ENCODE results near the gene MRPL4. TPM values are rescaled to one million over a fixed set of nuclear protein-coding genes. Genes with fewer than 3 reads are reported as not detected.

The MRPL4 gene
- 100 to 1,000 TPM in 1 of 2 experiments, 10 to 100 TPM in 1; 85.4 to 112 TPM for total RNA-seq

- Mint-ChIP-seq H3K36me3 (peaks cover 27% of the 10 kb centered on the region), H3K4me3 (peak within 1 kb of the TSS; percentile 99), H3K4me1 (peaks cover 37% of the 10 kb centered on the region), H3K27me3 (no peaks in the 10 kb centered on the region), H3K9me3 (ENCODE audit: low read depth) (no peaks in the 10 kb centered on the region), H3K27ac (peak within 1 kb of the TSS; percentile 96)
- DNase-seq (peak; percentile 99), ATAC-seq (peak; percentile 98)
- CTCF ChIA-PET = interaction anchor here (0.8 to 14.8 kb wide), 11 partner anchors 16 to 319 kb away, joined by 3 to 339 read pairs (median 6); partner anchors contain the start of genes ICAM1 and S1PR2
Measured at GRCh38 chr19:10251792-10252694, at the start of gene MRPL4. Gene MRPL4 (plus strand): TSS chr19:10252214. CDS start chr19:10252254, 40 bp downstream.

DNA sequence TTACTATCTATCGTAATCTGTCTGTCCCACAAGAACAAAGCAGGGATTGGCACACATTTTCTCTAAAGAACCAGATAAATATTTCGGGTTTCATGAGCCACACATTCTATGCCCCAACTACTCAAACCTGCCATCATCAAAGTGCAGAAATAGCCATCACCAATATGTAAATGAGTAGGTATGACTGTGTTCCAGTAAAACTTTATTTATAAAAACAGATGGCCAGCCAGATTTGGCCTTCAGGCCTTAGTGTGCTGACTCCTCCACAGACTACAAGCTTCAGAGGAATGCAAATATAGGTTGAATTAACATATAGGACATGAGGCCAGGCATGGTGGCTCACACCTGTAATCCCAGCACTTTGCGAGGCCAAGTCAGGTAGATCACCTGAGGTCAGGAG is 48.3 kb upstream of the MRPL4 start:
- Mint-ChIP-seq H3K27ac (no peak overlapping the region), H3K4me3 (no peak overlapping the region)
- CTCF ChIA-PET = no interaction called here

DNA sequence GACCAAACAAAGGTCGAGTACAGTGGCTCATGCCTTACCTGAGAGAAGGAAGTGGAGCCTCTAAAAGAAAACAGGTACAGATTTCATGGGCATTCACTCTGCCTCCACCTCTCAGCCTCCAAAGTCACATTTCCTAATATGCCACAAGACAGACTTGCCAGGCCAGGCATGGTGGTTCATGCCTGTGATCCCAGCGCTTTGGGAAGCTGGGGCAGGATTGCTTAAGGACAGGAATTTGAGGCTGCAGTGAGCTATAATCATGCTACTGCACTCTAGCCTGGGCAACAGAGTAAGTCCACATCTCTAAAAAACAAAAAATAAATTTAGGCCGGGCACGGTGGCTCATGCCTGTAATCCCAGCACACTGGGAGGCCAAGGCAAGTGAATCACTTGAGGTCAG is 46.4 kb upstream of the MRPL4 start:
- CTCF ChIA-PET = interaction anchor here (0.7 to 1.6 kb wide), 4 partner anchors 14 to 834 kb away, joined by 3 to 6 read pairs (median 4); no protein-coding TSS in a partner anchor
- Mint-ChIP-seq H3K4me1 (peaks cover 8% of the 10 kb centered on the region), H3K27me3 (no peaks in the 10 kb centered on the region), H3K4me3 (no peak overlapping the region), H3K36me3 (no peaks in the 10 kb centered on the region), H3K9me3 (ENCODE audit: low read depth) (peaks cover 3% of the 10 kb centered on the region), H3K27ac (no peak overlapping the region)
- DNase-seq (no peak), ATAC-seq (no peak)

More for the DNA sequence above, 48.3 kb upstream of the MRPL4 start:
- no peaks in the 10 kb centered on the region for H3K27me3 Mint-ChIP-seq
- H3K9me3 Mint-ChIP-seq (ENCODE audit: low read depth) = peaks cover 3% of the 10 kb centered on the region
- no peaks in the 10 kb centered on the region for H3K36me3 Mint-ChIP-seq
- peaks cover 16% of the 10 kb centered on the region for H3K4me1 Mint-ChIP-seq
- no peak for DNase-seq
- no peak for ATAC-seq

DNA sequence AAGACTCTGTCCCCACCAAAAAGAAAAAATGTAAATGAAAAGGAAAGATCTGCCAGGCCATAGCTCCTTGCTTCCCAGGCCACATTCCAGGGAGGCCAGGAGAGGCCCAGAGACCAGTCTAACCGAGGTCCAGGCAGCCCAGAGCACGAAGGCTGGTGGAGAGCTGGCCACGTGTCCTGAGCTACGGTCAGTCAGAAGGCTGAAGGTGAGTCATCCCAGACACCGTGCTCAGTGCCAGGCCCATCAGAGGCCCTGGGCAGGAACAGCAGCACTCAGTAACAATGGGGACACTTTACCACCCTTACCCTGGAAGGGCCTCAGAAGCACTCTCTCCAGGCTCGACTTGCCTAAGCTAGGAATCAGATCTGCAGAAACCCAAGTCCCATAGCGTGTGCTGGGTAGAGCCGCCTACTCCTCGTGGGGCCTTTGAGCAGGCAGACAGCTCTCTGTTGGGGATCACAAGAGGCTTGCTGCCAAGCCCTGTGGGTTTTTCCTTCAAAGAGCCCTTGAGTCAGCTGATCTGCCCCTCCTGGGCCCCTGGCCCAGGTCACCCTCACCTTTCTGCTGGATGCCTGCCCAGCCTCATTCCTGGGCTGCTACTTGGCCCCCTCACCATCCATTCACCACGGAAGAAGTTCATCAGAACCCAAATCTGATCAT is 45.7 kb upstream of the MRPL4 start:
- Mint-ChIP-seq H3K27ac (no peak overlapping the region), H3K9me3 (ENCODE audit: low read depth) (peaks cover 3% of the 10 kb centered on the region), H3K27me3 (peaks cover 2% of the 10 kb centered on the region), H3K4me3 (no peak overlapping the region), H3K36me3 (no peaks in the 10 kb centered on the region), H3K4me1 (peaks cover 8% of the 10 kb centered on the region)
- ATAC-seq (no peak), DNase-seq (no peak)
- CTCF ChIA-PET = interaction anchor here (0.7 to 1.6 kb wide), 5 partner anchors 13 to 835 kb away, joined by 3 to 7 read pairs (median 5); no protein-coding TSS in a partner anchor

DNA sequence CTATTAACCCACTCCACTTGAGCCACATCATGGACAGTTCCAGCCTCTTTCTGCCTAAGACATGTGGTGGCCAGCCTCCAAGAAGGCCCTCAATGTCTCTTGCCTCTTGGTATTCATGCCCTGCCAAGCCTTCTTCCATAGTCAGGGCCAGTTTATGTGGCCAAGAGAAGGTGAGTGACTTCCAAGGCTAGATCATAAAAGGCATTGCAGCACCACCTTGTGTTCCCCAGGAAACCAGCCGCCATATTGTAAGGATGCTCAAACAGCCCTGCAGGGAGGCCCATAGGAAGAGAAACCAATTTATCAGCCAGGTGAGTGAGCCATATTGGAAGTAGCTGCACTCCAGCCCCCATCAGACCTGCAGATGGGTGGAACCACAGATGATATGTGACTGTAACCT is 45.0 kb upstream of the MRPL4 start:
- Mint-ChIP-seq H3K36me3 (no peaks in the 10 kb centered on the region), H3K27ac (no peak overlapping the region), H3K9me3 (ENCODE audit: low read depth) (peaks cover 3% of the 10 kb centered on the region)

DNA sequence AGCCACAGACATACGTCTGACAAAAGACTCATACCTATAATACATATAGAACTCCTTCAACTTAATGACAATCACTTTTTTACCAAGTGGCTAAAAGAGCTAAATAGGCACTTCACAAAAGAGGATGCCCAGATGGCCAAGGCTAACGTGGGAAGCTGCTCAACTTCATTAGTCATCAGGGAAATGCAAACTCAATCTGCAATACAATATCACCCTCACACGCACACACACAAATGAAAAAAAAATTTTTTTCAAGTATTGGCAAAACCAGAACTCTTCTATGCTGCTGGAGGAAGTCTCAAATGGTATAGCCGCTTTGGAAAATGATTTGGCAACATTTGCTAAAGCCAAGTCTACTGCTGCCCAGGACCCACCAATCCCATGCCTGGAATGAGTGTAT is 42.7 kb upstream of the MRPL4 start:
- Mint-ChIP-seq H3K4me3 (no peak overlapping the region), H3K4me1 (peaks cover 8% of the 10 kb centered on the region), H3K36me3 (no peaks in the 10 kb centered on the region), H3K27ac (no peak overlapping the region), H3K27me3 (peaks cover 2% of the 10 kb centered on the region), H3K9me3 (ENCODE audit: low read depth) (peaks cover 3% of the 10 kb centered on the region)
- no peak for ATAC-seq
- no peak for DNase-seq
- CTCF ChIA-PET = interaction anchor here (0.6 to 2.0 kb wide), 2 partner anchors 11 to 179 kb away, joined by 3 to 6 read pairs; no protein-coding TSS in a partner anchor

More for the DNA sequence above, 45.0 kb upstream of the MRPL4 start:
- Mint-ChIP-seq H3K27me3 (peaks cover 2% of the 10 kb centered on the region), H3K4me3 (no peak overlapping the region), H3K4me1 (peaks cover 8% of the 10 kb centered on the region)
- CTCF ChIA-PET = interaction anchor here (1.5 to 2.0 kb wide), 3 partner anchors 13 to 42 kb away, joined by 6 to 7 read pairs (median 6); no protein-coding TSS in a partner anchor
- DNase-seq (no peak), ATAC-seq (no peak)

GRCh38 chr19:10211061-10211460 is 41.0 kb upstream of the MRPL4 start:
- H3K27ac Mint-ChIP-seq = no peak overlapping the region
- ATAC-seq = no peak
- H3K27me3 Mint-ChIP-seq = peaks cover 2% of the 10 kb centered on the region
- peaks cover 8% of the 10 kb centered on the region for H3K4me1 Mint-ChIP-seq
- no peaks in the 10 kb centered on the region for H3K36me3 Mint-ChIP-seq
- DNase-seq = no peak
- CTCF ChIA-PET = interaction anchor here (1.8 kb wide), 1 partner anchor 9 kb away, joined by 5 read pairs; no protein-coding TSS in a partner anchor
- peaks cover 3% of the 10 kb centered on the region for H3K9me3 Mint-ChIP-seq (ENCODE audit: low read depth)
- H3K4me3 Mint-ChIP-seq = no peak overlapping the region

DNA sequence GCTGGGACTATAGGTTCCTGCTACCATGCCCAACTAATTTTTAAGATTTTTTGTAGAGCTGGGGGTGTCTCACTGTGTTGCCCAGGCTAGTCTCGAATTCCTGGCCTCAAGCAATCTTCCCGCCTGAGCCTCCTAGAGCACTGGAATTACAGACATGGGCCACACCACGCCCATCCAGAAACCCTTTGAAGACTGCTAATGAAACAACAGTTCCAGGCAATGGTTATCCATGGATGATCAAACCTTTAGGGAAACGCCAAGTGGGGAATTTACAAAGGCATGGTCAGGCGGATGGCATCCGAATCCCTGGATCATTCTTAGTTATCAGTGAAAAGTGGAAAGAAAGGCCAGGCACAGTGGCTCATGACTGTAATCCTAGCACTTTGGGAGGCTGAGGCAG is 40.3 kb upstream of the MRPL4 start:
- CTCF ChIA-PET = interaction anchor here (1.8 kb wide), 1 partner anchor 8 kb away, joined by 5 read pairs; no protein-coding TSS in a partner anchor
- no peak for ATAC-seq
- H3K27ac Mint-ChIP-seq = no peak overlapping the region
- H3K4me3 Mint-ChIP-seq = no peak overlapping the region
- peaks cover 8% of the 10 kb centered on the region for H3K4me1 Mint-ChIP-seq
- H3K9me3 Mint-ChIP-seq (ENCODE audit: low read depth) = peaks cover 3% of the 10 kb centered on the region
- H3K27me3 Mint-ChIP-seq = peaks cover 2% of the 10 kb centered on the region
- DNase-seq = no peak
- H3K36me3 Mint-ChIP-seq = no peaks in the 10 kb centered on the region

GRCh38 chr19:10214784-10215183 is 37.2 kb upstream of the MRPL4 start:
- Mint-ChIP-seq H3K4me1 (peaks cover 4% of the 10 kb centered on the region), H3K9me3 (ENCODE audit: low read depth) (no peaks in the 10 kb centered on the region), H3K27ac (no peak overlapping the region), H3K36me3 (no peaks in the 10 kb centered on the region), H3K27me3 (peaks cover 2% of the 10 kb centered on the region), H3K4me3 (no peak overlapping the region)
- CTCF ChIA-PET = interaction anchor here (1.1 to 1.4 kb wide), 3 partner anchors 14 to 37 kb away, joined by 3 to 5 read pairs (median 3); no protein-coding TSS in a partner anchor
- DNase-seq = no peak
- ATAC-seq = no peak

- Mint-ChIP-seq H3K4me1 (peaks cover 4% of the 10 kb centered on the region), H3K27me3 (no peaks in the 10 kb centered on the region), H3K36me3 (no peaks in the 10 kb centered on the region), H3K9me3 (ENCODE audit: low read depth) (no peaks in the 10 kb centered on the region), H3K4me3 (no peak overlapping the region), H3K27ac (no peak overlapping the region)
- CTCF ChIA-PET = interaction anchor here (0.7 to 1.7 kb wide), 4 partner anchors 11 to 176 kb away, joined by 3 to 8 read pairs (median 3); no protein-coding TSS in a partner anchor
- DNase-seq = no peak
- no peak for ATAC-seq
Measured at GRCh38 chr19:10217085-10217484, 34.9 kb upstream of the MRPL4 start.

- no peaks in the 10 kb centered on the region for H3K27me3 Mint-ChIP-seq
- peaks cover 3% of the 10 kb centered on the region for H3K36me3 Mint-ChIP-seq
- DNase-seq (peak; percentile 52), ATAC-seq (peak; percentile 70)
- H3K9me3 Mint-ChIP-seq (ENCODE audit: low read depth) = no peaks in the 10 kb centered on the region
- CTCF ChIA-PET = interaction anchor here (0.7 to 3.4 kb wide), 6 partner anchors 9 to 42 kb away, joined by 3 to 12 read pairs (median 6); partner anchors contain the start of gene DNMT1
- H3K4me3 Mint-ChIP-seq = no peak overlapping the region
- H3K27ac Mint-ChIP-seq = no peak overlapping the region
- H3K4me1 Mint-ChIP-seq = peaks cover 4% of the 10 kb centered on the region
Measured at GRCh38 chr19:10219678-10220077, 32.3 kb upstream of the MRPL4 start.

DNA sequence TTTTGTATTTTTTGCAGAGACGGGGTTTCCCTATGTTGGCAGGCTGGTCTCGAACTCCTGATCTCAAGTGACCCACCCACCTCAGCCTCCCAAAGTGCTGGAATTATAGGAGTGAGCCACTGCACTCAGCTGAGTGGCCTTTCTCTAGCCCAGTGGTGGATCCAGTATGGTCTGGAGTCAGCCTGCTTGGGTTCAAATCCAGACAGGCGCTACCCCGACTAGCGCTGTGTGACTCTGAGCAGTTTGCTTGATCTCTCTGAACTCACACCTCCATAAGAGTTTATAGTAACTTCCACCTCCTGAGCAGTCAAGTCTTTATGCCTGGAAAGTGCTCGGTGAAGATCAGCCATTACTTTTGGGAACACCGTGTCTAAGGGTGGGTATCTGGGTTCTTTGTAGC is 31.3 kb upstream of the MRPL4 start:
- Mint-ChIP-seq H3K27me3 (no peaks in the 10 kb centered on the region), H3K27ac (no peak overlapping the region), H3K9me3 (ENCODE audit: low read depth) (no peaks in the 10 kb centered on the region), H3K4me1 (peaks cover 4% of the 10 kb centered on the region), H3K4me3 (no peak overlapping the region), H3K36me3 (peaks cover 3% of the 10 kb centered on the region)
- ATAC-seq (no peak), DNase-seq (no peak)
- CTCF ChIA-PET = interaction anchor here (1.4 to 3.4 kb wide), 3 partner anchors 10 to 29 kb away, joined by 5 to 12 read pairs (median 6); no protein-coding TSS in a partner anchor

Data from activated CD8-positive, alpha-beta memory T cell treated with anti-CD3 and anti-CD28 coated beads, Interleukin-2, amount 10 ng/mL, durations not matched to agents 7 days and 5 days (primary cell).